Stimulated activated CD8-positive, alpha-beta memory T cell treated with anti-CD3 and anti-CD28 coated beads, Interleukin-4, amount 100 ng/mL, for 48 hours (primary cell): ENCODE results near the gene SOX2.

Experiments used
- DNase-seq: peaks from one replicate; pipeline ENCODE4 v3.0.0-alpha.2; 2020

Gene SOX2

GRCh38 chr3:181723625-181724191, 12.0 kb downstream of the SOX2 start:
- no peak for DNase-seq

GRCh38 chr3:181724192-181724965, 12.7 kb downstream of the SOX2 start:
- no peak for DNase-seq

- no peak for DNase-seq
Observed at GRCh38 chr3:181725131-181725731, 13.5 kb downstream of the SOX2 start.

DNA sequence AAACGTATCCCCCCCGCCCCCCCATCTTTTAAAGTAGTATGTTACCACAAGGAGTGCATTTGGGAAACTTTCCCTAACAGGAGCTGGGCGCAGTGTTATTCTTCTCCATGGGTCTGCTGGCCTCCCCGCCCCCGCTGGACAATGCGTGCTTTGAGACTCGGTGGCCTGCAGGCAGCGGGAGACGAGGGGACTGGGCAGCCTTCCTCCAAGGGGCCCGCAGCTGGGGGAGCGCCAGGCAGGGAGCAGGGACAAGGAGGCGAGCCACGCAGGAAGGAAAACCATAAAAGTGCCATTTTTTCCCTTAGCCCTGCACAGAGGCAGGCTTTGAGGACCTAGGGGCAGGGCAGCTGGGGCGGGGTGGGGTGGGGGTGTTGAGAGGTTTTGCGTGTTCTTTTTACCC, 14.1 kb downstream of the SOX2 start:
- no peak for DNase-seq

GRCh38 chr3:181726351-181727330, 14.9 kb downstream of the SOX2 start:
- no peak for DNase-seq

DNA sequence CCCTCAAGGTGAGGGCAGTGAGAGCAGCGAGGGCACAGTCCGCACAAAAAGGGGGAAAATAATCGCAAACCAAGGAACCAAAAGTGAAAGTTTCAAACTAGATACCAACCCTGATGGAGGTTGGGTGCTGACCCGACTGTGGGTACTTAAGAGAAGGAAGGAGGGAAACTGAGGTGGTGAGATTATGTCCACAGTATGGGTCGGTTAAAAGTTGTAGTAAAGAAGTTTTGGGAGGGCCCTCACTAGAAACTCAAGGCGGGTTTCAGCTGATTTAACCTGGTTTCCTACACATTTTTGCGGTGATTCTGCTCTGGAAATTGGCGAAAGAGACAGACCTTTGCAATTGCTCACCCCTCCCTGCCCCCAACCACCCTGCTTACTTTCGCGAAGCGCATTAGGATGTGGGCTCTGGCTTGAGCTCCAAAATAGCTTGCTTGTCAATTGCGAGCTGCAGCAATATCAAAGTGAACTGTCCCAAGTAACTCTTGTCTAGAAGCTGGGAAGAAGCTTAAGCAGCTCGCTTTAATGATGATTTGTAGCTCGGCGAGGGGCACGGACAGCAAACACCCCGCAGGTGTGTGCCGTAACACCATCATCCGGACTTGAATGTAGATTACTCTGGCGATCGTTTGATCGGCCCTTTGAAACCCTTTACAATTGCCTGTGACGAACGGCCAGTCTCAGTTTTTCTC, 15.8 kb downstream of the SOX2 start:
- no peak for DNase-seq

GRCh38 chr3:181728470-181729340, 17.0 kb downstream of the SOX2 start:
- DNase-seq = no peak

- DNase-seq = no peak
Observed at GRCh38 chr3:181729341-181729869, 17.7 kb downstream of the SOX2 start.

DNA sequence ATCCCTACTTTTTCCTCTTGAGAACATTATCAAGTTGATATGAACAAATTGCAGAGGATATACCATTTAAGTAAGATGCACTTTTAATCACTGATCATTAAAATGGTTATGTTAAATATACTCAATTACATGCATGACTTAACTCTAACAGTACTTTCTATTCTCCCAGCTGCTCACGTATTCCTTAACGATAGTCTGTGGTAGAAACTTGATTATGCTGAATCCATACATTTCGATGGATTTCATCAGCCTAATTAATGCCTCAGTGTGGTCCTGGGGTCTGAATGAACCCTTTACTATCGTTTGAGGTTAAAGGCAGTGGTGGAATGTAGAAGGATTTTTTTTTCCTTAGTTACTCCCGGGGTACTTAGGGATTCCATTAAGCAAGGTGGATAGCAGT, 18.6 kb downstream of the SOX2 start:
- DNase-seq = no peak

DNA sequence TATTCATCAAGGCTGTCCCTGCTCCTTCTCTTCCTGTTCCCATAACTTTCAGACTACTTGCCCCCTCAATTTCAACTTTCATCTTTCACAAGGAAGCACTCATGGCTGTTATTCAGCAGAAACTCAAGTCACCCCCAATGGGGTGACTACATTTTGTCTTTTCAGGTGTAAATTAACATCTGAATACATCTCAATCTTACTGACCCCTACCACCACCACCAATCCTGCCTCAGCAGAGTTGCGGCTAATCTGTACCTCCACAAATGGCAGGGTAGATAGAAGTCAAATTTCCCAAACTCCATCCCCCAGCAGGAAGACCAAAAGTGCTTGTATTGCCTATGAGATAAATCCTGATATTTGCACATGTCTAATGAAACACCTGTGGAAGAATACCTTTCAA, 19.2 kb downstream of the SOX2 start:
- DNase-seq = no peak

DNA sequence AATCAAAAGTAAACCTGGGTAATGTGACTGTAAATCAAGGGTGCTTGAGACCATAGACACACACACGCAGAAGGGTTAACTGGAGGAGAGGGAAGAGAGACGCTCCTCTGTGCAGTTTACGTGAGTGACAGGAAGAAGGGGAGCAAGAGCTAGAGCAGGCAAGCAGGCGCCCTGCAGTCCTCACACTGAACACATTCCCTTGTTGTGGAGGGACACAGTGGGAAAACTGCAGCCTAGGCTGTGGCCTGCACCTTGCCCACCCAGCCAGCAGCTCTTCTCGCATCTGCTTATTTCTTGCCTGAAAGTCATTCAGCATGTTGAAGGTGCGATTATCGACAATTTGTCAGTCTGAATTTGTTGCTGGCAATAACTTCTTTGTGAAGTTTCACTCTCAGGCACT, 24.2 kb downstream of the SOX2 start:
- no peak for DNase-seq

DNA sequence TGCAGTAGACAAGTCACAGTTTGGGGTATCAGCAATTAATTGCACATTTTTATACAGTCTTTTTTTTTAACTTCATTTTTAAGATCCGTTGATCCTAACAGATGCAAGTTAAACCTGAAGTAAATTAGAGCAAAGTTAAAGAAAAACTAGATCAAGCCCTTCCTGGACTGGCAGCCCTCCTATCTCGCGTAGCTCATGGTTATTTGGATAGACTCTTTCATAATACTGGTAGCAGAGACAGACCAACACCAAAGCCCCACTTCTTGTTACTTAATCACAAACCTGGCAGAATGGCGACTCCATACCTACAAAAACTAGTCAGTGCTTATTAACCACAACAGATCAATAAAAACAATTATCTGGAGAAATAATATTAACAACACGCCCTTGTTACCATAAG, 26.8 kb downstream of the SOX2 start:
- no peak for DNase-seq

DNA sequence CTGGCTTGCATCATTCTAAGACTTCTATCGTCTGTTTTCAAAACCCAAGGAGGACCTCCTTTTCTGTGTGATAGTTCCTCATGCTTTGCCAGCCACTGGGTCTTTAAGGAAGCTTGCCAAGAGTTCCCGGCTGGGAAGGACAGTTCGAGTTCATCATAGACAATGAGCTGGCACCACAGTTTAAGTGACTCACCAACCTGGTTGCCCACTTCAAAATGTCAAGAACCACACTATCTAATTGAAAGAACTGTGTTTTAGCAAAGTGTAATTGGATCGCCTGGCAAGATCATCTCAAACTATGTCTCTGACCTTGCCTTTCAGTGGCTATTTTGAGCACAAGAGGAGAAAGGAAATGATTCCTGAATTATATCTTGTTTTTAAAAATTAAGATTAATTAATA, 27.9 kb downstream of the SOX2 start:
- DNase-seq = no peak

- no peak for DNase-seq
Observed at GRCh38 chr3:181741417-181741816, 29.7 kb downstream of the SOX2 start.

DNA sequence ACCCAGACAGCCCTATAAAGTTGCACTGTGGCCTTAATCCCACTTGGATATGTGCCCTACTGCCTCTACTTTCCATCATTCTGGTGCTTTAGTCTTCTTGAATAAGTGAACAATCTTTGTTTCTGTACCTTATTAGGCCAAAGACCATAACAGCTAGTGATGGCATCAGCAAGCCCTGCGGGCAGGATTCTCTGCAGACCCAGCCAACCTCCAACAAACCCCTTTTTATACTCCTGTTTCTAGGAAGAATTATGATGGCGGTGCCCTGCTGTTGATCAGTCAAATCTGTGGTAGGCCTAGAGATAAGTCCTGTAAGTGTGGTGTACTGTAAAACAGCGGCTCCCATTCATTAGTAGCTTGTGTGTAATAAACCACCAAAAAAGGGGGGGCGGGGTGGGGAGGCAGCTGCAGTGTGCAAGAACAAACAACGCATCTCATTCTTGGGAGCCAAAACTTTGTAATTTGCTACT, 40.5 kb downstream of the SOX2 start:
- DNase-seq = no peak

DNA sequence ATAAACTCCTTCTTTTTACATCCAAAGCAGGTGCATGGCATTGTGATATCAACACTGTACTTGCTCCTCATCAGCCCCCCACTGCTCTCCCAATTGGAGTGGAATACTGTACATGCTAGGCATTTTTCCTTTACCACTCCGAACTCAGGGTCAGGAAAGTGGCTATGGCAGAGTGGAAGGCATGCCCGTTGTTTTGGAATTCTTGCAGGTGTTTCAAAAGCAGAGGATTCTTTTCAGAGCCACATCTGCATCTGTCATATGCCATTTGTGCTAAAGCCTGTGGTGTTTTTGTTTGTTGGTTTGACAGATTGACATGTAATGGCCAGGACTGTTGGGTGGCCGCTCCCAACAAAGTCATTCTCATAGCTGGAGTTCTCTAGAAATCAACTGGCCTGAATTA, 41.7 kb downstream of the SOX2 start:
- DNase-seq = no peak

DNA sequence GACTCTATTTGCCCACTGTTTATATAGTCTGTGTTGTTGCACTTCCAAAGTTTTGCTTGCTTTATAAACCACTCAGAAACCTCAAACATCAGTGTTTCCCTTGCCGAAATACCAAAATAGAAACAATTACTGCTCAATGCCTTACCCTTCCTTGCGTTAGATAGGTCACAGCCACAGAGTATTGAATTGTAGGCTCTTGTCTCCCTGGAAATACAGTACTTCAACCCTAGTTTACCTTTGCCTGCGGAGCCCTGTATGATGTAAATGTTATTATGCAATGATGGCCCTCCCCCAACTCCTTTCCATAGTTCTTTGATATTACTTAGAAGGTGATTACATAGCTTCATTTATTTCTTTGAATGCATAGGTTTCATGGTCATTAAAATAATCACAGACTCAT, 44.2 kb downstream of the SOX2 start:
- no peak for DNase-seq

- DNase-seq = no peak
Observed at GRCh38 chr3:181756645-181757297, 45.0 kb downstream of the SOX2 start.

DNA sequence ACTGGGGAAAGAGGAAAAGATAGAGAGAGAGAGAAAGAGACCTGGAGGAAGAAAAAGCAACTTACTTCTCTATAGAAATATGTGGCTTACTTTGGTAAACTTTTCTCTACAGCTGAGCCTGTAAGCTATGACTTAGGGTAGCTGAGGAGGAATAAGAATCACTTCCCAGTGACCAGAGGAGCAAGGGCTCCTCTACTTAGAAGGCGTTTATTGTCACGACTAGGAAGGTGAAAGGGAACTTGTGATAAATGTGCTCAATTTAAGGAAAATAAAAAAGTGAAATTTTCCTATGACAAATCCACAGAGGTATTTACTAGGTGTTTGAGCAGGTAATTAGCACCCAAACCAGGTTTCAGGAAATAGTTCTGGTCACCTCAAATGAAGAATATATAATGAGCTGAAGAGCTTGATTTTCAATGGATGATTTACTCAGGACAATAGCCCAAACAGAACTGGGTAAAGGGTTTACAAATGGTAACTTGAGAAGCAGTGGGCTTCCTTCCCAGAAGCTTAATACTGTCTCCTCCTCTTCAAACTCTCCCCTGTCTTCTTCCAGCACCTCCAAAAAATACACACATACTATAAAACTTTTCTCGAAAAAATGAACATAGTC, 46.1 kb downstream of the SOX2 start:
- no peak for DNase-seq

DNA sequence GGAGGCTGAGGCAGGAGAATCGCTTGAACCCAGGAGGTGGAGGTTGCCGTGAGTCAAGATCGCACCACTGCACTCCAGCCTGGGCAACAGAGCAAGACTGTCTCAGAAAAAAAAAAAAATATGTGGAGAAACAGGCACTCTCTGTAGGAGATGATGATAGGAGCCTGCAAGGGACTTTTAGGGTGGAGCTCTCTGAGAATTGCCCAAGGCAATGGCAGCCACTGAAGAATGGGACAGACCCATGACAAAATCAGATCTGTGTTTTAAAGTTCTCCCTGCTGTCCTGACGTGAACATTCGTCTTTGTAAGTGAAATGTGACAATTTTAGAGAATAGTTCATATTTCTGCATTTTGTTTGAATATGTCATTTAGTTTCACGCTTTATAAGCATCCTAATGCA, 50.2 kb downstream of the SOX2 start:
- no peak for DNase-seq
